Measurements from ENCODE around the gene BRSK1. TPM values are rescaled to one million over a fixed set of nuclear protein-coding genes. Genes with fewer than 3 reads are reported as not detected.
"Not testable (repeated sequence)": the region's sequence is repeated elsewhere in the genome, so short reads cannot be mapped to it uniquely, and the experiment has no call there.

The BRSK1 gene
- total RNA-seq, 1 donor from 2014 or later, result 15.9 TPM

GRCh38 chr19:55320844-55321419 lies 37.1 kb downstream of the BRSK1 start:
- H3K4me3 Mint-ChIP-seq (ENCODE audit: unreplicated experiment), result no peak overlapping the region
- peaks cover 8% of the 10 kb centered on the region for H3K27me3 Mint-ChIP-seq (ENCODE audit: low read depth)
- H3K9me3 Mint-ChIP-seq (ENCODE audit: low read depth), result peaks cover 3% of the 10 kb centered on the region
- no peak for DNase-seq (ENCODE audit: low spot score)
- no peaks in the 10 kb centered on the region for H3K36me3 Mint-ChIP-seq (ENCODE audit: low read depth)
- H3K27ac Mint-ChIP-seq (ENCODE audit: unreplicated experiment), result no peak overlapping the region
- peaks cover 4% of the 10 kb centered on the region for H3K4me1 Mint-ChIP-seq (ENCODE audit: low read depth)
- TF ChIP-seq CTCF (IDR thresholded peaks at IDR 0.05), result no peak

GRCh38 chr19:55321466-55322137 lies 37.8 kb downstream of the BRSK1 start:
- TF ChIP-seq CTCF (IDR thresholded peaks at IDR 0.05), result no peak
- Mint-ChIP-seq H3K9me3 (ENCODE audit: low read depth) (no peaks in the 10 kb centered on the region), H3K36me3 (ENCODE audit: low read depth) (no peaks in the 10 kb centered on the region), H3K4me1 (ENCODE audit: low read depth) (peaks cover 7% of the 10 kb centered on the region), H3K4me3 (ENCODE audit: unreplicated experiment) (no peak overlapping the region), H3K27me3 (ENCODE audit: low read depth) (peaks cover 8% of the 10 kb centered on the region), H3K27ac (ENCODE audit: unreplicated experiment) (no peak overlapping the region)
- DNase-seq (ENCODE audit: low spot score), result no peak

- no peak overlapping the region for H3K4me3 Mint-ChIP-seq (ENCODE audit: unreplicated experiment)
- DNase-seq (ENCODE audit: low spot score), result no peak
- H3K27ac Mint-ChIP-seq (ENCODE audit: unreplicated experiment), result no peak overlapping the region
- no peak for TF ChIP-seq CTCF (IDR thresholded peaks at IDR 0.05)
- H3K4me1 Mint-ChIP-seq (ENCODE audit: low read depth), result peaks cover 7% of the 10 kb centered on the region
- peaks cover 8% of the 10 kb centered on the region for H3K27me3 Mint-ChIP-seq (ENCODE audit: low read depth)
- H3K36me3 Mint-ChIP-seq (ENCODE audit: low read depth), result no peaks in the 10 kb centered on the region
- H3K9me3 Mint-ChIP-seq (ENCODE audit: low read depth), result no peaks in the 10 kb centered on the region
These were observed 38.5 kb downstream of the BRSK1 start for GRCh38 chr19:55322204-55322885.

- no peaks in the 10 kb centered on the region for H3K36me3 Mint-ChIP-seq (ENCODE audit: low read depth)
- H3K4me3 Mint-ChIP-seq (ENCODE audit: unreplicated experiment), result no peak overlapping the region
- no peaks in the 10 kb centered on the region for H3K9me3 Mint-ChIP-seq (ENCODE audit: low read depth)
- no peak for TF ChIP-seq CTCF (IDR thresholded peaks at IDR 0.05)
- no peak overlapping the region for H3K27ac Mint-ChIP-seq (ENCODE audit: unreplicated experiment)
- DNase-seq (ENCODE audit: low spot score), result no peak
- H3K27me3 Mint-ChIP-seq (ENCODE audit: low read depth), result peaks cover 8% of the 10 kb centered on the region
- peaks cover 14% of the 10 kb centered on the region for H3K4me1 Mint-ChIP-seq (ENCODE audit: low read depth)
These were observed 40.9 kb downstream of the BRSK1 start for GRCh38 chr19:55324662-55325061.

- Mint-ChIP-seq H3K4me3 (ENCODE audit: unreplicated experiment) (no peak within 1 kb of the TSS), H3K27ac (ENCODE audit: unreplicated experiment) (no peak within 1 kb of the TSS), H3K4me1 (ENCODE audit: low read depth) (peaks cover 9% of the 10 kb centered on the region), H3K27me3 (ENCODE audit: low read depth) (peaks cover 8% of the 10 kb centered on the region), H3K9me3 (ENCODE audit: low read depth) (no peaks in the 10 kb centered on the region), H3K36me3 (ENCODE audit: low read depth) (no peaks in the 10 kb centered on the region)
- DNase-seq (ENCODE audit: low spot score), result no peak
- TF ChIP-seq CTCF (IDR thresholded peaks at IDR 0.05), result no peak
These were observed 41.4 kb downstream of the BRSK1 start, which contains the start of gene TMEM150B for GRCh38 chr19:55325172-55325571. TMEM150B (minus strand) TSS chr19:55325341; CDS start chr19:55321036, 4,305 bp downstream.

- not testable (repeated sequence) for H3K9me3 Mint-ChIP-seq (ENCODE audit: low read depth); H3K27ac Mint-ChIP-seq (ENCODE audit: unreplicated experiment); H3K36me3 Mint-ChIP-seq (ENCODE audit: low read depth); H3K27me3 Mint-ChIP-seq (ENCODE audit: low read depth); H3K4me1 Mint-ChIP-seq (ENCODE audit: low read depth); H3K4me3 Mint-ChIP-seq (ENCODE audit: unreplicated experiment); DNase-seq (ENCODE audit: low spot score)
These were observed 45.0 kb downstream of the BRSK1 start for GRCh38 chr19:55328774-55329318.

GRCh38 chr19:55329791-55330190 lies 46.0 kb downstream of the BRSK1 start:
- not testable (repeated sequence) for H3K27ac Mint-ChIP-seq (ENCODE audit: unreplicated experiment); H3K27me3 Mint-ChIP-seq (ENCODE audit: low read depth); H3K4me3 Mint-ChIP-seq (ENCODE audit: unreplicated experiment); H3K36me3 Mint-ChIP-seq (ENCODE audit: low read depth); H3K4me1 Mint-ChIP-seq (ENCODE audit: low read depth); H3K9me3 Mint-ChIP-seq (ENCODE audit: low read depth); DNase-seq (ENCODE audit: low spot score)

Measured in chondrocyte (in vitro differentiated cells).